GM21360 (cell line): ENCODE results near the gene UBXN11.

ENCODE experiments used
- ATAC-seq: cut with Tn5 transposase; IDR thresholded peaks from one replicate; pipeline ENCODE4 v1.9.1; 2021; ENCODE audit warnings: mild to moderate bottlenecking, moderate library complexity; ENCODE audit not compliant: unreplicated experiment

Gene UBXN11

DNA sequence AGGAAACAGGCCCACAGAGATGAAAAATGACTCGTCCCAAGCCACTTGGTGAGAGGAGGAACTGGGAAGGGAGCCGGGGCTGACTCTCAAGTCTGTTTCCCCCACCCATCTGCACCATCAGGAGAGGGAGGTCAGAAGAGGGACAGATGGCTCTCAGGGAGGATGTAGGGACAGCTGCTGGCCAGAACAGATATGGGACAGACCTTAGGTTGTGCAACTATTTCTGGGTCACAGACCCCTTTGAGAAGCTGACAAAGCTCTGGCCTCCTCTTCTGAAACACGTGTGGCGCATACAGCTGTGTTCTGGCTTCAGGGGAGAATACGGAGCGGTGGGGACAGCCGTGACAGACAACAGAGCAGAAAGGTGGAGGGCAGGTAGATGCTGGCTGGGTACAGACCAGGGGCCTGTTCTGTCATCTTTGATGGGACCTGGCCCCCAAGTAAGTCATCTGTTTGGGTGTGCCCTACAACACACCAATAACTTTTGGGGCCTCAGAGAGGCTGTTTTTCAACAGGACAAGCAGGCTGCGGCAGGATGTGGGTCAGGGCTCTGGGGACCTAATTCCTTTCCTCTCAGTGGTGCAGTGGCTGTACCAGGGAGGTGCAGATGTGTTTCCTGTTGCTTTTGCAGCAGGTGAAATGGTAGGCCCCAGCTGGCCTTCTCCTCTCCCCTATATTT lies 19.3 kb downstream of the UBXN11 start:
- ATAC-seq, result no peak

DNA sequence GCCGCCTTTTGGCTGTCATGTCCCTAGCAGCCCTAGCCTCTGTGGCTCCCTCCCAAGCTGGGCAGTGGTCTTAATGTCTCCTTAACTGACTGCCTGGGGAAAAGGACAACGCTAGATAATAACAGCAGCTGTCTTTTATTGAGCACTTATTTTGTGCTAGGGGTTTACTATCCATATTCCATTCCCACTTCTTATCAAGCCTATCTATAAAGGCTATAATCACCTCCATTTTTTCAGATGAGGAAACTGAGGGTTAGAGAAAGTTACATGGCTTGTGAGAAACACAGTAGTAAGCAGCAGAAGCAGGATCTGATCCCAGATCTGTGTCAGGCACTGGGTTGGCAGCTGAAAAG lies 20.4 kb downstream of the UBXN11 start:
- ATAC-seq, result no peak

DNA sequence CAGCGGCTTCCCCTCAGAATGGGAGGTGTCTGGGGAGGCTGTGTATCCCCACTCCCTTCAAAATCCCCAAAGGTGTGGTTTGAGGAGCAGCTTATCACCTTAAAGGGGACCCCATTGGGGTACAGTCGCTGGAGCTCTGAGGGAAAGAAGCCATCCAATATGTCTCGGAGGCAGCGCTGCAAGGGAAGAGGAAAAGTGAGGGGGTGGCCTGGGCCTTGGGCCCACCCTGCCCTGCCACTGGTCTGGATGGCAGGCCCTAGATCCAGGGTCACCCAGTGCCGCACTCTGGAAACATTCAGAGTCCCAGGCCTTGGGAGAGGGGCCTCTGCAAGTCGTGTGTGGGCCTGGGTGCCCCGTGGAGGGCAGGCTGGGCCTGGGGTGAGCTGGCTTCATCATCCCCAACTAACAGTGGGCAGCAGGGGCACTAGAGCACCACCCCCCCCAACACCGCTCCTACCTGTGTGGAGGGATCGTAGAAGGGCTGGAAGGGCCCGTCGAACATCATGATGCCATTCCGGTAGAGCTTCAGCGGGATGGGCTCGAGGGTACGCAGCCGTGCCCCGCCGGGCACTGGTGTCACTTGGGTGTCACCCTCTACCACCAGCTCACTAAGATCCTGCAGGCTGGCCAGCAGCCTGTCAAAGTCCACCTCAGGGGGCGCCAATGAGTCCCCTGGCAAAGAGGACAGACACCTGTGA lies 20.9 kb downstream of the UBXN11 start:
- ATAC-seq, result no peak

DNA sequence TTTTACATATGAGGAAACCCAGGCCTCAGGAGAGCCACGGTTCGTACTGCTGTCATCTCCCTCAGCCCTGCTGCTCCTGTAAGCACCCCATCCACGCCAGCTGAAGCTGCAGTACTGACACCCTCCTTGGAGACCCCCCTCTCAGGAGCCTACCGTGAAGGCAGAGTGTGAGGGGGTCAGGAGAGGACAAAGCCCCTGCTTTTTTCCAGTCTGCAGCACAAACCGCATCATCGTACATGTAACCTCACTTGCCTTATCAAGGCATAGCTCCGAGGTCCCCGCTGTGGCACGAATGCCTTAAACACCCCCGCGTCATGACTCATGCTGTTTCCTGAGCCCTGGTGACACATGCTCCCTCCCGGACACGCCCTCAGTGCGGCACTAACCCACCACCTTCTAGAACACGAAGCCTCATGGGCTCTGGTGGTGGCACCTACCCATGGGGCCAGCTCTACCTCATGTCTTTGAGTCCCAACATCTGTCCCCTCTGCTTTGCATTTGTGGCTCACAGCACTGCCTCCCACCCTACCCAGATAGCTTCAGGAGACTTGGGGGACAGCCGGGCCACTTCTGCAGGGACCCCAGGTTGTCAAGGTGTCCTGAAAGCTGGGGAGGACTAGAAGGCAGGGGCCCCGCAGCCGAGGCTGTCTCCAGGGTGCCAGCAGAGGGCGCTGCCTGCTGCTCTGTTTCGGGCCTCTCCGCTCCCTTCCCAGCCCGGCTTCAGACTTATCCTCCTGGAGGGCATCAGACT lies 21.7 kb downstream of the UBXN11 start:
- no peak for ATAC-seq

DNA sequence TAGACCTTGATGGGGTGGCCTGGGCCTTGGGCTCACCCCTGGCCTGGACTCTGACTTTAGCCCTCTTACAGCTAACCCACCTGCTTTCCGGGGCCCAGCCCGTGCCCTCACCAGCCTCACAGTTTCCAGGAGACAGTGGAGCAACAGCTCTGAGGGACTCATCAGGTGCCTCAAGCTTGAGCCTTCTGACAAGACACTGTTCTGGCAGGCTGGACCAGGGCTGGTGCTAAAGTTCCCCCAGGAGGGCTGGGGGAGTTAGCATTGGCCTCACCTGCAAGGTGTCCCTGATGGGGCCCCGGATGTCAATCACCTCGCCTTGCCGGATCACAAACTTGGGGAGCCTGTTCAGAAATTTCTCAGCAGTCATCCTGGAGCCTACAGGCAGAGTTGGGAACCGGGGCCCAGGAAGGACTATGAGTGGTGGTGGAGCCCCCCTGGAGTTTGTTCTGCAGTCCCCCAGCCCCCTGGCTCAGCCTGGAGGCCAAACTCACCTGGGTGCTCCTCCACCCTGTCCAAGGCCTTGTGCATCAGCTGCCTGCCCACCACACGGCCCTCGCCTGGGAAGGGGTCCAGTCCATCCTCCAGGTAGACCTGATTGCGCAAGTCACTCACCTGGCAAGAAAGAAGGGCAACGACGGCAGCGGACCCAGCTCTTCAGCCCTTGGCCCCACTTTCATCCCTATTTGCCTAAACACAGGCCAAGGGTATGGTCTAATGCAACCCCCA lies 22.4 kb downstream of the UBXN11 start:
- no peak for ATAC-seq

DNA sequence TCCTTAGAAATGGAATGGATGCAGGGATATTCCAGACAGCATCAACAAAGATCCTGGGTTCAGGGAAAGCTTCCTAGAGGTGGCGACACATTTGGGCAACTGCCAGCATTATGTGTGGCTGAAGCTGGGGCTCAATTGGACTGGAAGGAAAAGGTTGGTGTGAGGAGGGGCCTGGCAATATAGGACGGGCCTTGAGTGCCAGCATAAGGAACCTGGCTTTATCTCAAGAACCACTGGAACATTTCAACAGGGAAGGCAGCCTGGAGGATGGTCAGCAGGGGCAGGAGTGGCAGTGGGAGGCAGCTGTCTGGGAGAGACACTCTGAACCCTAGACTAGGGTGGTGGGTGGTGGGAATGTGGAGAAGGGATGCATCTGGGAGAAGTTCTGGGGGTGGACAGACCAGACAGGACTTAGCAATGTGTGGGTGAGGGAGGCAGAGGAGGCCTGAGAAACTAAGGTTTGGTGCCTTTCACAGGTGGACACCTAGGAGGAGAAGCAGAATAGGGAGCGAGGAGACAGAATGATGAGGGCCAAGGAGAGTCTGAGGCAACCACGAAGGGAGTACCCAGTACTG lies 23.1 kb downstream of the UBXN11 start:
- ATAC-seq, result no peak

DNA sequence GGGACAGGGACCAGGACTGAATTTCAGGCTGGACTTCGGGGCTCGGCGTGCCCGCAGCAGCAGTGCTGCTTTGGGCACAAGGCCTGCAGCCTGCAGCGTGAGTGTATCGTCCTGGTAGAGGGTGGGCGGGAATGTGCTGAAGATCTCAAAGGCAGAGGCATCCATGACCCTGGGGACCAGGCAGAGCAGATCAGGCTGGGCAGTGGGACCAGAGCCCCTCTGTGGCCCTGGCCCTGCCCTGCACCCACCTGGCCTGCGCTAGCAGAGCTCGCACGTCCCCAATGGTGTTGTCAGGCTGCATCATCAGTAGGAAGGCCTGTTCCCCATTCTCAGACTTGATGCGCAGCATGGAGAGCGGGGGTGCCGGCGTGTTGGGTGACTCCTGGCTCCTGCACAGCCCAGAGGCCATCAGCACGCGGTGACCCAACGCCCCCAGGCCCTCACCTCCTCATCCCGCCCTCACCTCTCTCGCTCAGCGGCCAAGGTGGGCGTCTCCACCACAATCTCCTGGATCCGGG lies 24.0 kb downstream of the UBXN11 start:
- ATAC-seq, result no peak

DNA sequence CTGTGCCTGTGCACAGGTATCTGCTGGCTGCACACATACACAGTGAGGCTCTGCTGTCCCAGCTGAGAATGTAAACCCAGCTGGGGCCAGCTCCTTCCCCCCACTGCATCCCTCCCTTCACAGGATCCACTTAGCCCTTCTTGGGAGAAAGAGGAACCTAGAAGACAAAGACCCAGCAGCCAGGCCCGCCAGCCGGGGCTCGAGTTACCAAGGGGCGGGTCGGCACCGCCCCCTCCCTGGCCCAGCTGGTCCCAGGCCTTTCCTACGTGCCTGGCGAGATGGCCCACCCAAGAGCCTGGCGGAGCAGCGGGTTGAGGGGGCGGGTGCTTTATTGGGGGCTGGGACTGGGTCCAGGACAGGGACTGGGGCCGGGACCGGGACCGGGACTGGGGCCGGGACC lies 24.5 kb downstream of the UBXN11 start:
- ATAC-seq, result no peak

DNA sequence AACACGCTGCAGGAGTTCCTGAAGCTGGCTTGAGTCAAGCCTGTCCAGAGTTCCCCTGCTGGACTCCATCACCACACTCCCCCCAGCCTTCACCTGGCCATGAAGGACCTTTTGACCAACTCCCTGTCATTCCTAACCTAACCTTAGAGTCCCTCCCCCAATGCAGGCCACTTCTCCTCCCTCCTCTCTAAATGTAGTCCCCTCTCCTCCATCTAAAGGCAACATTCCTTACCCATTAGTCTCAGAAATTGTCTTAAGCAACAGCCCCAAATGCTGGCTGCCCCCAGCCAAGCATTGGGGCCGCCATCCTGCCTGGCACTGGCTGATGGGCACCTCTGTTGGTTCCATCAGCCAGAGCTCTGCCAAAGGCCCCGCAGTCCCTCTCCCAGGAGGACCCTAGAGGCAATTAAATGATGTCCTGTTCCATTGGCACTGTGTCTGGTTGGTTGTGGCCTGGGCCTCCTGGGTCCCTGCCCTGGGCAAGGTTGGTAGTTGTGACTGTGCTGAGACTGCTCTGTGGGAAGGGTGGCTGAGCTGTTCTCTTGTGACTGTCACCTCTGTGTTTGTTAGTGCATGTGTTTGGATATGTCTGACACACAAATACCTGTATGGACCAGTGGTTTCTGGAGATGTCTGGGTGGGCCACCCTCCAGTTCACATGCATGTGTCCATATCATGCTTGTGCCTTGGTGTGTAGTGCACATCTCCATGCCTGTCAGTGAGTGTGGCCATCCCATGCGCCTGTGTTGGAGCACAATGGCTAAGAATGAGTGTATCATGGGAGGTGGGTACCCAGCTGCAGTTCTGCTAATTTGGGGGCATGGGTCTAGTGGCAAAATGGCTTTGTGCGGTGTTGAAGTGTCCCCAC lies 25.1 kb downstream of the UBXN11 start:
- no peak for ATAC-seq

DNA sequence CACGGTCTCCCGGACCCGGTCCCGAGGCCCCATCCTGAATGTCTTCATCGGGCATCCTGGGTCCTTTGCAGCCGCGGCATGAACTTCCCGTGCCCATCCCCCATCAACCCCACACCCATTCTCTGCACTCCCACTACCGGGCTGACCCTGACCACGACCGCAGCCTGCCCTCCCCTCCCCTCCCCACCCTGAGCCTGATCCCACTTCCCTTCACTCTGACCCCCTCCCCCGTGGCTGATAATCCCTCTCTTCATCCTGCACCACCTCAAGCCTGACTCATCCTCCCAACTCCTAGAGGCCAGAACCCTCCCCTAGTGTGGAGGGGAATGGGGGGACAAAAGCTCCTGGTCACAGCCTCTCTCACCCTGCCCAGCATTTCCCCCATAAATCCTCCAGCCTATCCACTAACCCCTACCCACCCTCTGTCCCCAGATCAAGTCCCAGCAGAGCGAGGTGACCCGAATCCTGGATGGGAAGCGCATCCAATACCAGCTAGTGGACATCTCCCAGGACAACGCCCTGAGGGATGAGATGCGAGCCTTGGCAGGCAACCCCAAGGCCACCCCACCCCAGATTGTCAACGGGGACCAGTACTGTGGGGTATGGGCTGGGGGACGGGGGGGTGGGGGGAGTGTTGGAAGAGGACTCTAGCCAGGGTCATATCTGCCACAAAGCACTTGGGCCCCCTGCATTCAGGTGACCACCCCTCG lies 25.9 kb downstream of the UBXN11 start:
- ATAC-seq, result no peak

DNA sequence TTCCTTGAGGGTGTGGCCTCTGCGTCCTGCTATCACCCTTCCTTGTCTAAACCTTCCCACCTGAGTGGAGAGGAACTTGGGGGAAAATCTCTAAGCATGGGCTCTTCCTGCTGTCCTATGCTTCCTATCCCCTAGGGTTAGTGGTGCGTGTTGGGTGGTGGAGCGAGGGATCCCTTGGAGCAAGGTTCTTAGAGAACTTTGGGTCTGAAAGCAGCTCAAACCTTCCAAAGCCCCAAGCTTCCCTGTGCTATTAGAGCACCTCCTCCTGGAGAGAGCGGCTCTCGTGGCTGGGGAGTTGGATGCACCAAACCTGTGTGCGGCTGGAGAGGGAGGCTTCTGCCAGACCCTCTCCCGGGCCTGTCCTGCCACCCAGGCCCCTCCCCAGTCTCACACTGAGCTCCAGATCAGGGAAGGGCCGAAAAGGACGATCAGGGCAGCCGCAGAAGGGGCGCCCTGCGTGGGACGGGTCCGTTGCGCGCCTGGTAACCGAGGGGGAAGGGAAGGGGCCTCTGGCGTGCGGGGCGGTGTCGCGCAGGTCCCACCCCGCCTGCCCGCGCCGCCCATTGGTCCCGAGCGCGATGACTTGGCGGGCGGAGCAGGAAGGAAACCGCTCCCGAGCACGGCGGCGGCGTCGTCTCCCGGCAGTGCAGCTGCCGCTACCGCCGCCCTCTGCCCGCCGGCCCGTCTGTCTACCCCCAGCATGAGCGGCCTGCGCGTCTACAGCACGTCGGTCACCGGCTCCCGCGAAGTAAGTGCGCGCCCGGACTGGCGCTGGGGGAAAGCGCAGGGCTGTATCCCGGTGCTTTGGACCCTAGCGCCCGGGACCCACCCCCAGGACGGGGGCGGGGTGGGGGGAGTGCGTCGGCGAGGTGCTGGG lies 26.7 kb downstream of the UBXN11 start, which contains the start of gene SH3BGRL3:
TSS of gene SH3BGRL3 (plus strand) at position 631 of the 877 bp plus-strand sequence. CDS start at position 701, 70 bp downstream.
- peak; percentile 54 for ATAC-seq

DNA sequence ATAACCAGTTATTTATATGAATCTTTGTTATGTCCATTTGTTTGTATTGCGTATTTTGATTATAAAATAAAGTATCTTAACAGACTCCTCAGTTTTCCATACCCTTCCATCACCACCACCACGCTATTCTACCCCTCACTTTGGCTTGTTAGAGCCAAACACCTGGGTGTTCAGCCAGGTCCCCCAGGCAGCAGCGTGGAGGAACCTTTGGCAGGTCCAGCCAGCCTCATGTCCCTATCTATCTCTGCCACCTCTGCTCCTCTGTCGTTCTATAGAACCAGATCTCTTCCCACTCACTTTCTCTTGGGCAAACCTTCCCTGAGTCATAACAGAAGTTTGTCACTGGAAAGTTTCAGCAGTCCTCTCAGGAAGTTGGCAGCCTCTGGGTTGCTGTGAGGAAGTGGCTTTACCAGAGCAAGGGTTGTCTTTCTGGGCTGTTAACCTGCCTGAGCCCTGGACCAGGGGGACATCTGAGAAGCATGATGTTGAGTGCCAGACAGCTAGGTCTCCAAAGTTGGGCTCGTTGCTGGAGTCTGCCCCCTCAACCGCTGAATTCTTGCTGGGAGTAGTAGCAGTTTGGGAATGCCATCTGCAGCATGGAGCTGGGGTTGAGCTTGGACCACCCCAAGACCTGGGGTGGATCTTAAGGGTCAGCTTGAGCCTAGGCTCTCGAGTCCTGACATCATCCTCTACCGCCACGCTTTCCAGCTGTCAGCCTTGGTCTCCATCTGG lies 27.5 kb downstream of the UBXN11 start:
- no peak for ATAC-seq

DNA sequence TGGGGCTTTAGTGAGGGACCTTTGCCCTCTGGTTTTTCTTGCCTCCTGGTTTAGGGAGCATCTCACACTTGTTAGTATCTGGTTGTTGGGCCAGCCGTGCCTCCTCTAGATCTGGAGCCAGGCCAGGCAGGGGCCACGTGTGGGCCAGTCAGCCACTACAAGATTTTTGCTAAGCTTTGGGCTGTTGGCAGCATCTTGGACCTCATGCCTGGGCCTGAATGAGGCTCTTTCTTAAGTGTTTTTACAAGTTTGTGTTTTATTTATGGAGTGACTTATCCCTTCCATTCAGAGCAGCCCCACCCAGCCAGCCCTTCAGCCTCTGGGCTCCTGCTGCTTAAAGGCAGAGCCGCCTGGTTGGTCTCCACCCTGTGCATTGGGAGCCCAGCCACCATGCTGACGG lies 28.1 kb downstream of the UBXN11 start:
- no peak for ATAC-seq

DNA sequence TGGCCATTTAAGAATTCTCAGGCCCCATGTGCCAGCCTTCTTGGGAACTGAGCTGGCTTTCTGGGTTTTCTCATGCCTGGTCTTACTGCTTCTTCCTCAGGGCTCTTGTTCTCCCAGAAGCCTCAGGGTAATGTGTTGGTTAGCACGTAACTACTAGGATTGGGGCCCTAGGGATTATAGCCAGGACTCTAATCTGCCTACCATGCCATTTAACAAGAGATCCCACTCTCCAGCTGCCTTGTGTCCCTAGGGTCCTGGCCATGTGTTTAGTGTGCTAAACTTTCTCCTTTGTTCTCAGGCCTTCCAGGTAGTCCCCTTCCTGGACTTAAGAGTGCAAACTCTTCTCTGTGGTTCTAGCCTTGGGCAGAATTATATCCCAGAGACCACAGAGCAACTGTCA lies 28.7 kb downstream of the UBXN11 start:
- ATAC-seq, result no peak

DNA sequence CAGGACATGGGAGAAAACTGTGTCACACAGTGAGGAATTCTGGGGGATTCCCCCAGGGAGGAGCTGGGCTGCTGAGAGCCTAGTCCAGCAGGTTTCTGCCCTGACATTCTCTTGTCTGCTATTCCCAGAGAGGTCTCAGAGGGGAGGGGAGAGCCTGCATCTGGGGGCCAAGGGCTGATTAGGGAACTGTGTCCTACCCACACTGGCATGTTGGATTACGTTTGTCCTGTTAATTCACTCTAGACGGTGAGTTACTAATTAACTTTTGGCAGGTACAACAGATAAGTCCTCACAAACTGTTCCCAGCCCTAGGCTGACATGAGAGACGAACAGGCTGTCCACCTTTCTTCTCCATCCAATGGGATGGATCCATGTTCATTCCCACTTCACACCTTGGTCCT lies 29.2 kb downstream of the UBXN11 start:
- no peak for ATAC-seq

DNA sequence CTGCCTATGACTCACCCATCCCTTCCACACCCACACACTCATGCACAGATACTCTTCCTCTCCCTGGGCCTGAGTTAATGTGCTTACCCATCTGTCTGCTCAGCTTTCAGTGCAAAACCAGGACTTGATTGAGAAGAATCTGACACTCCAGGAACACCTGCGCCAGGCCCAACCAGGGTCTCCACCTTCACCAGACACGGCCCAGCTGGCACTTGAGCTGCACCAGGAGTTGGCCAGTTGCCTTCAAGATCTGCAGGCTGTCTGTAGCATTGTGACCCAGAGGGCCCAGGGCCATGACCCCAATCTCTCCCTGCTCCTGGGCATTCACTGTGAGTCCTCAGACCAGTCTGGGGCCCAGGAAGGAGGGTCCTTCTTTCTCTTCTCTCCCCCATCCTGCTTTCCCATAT lies 30.0 kb downstream of the UBXN11 start:
- ATAC-seq, result no peak

DNA sequence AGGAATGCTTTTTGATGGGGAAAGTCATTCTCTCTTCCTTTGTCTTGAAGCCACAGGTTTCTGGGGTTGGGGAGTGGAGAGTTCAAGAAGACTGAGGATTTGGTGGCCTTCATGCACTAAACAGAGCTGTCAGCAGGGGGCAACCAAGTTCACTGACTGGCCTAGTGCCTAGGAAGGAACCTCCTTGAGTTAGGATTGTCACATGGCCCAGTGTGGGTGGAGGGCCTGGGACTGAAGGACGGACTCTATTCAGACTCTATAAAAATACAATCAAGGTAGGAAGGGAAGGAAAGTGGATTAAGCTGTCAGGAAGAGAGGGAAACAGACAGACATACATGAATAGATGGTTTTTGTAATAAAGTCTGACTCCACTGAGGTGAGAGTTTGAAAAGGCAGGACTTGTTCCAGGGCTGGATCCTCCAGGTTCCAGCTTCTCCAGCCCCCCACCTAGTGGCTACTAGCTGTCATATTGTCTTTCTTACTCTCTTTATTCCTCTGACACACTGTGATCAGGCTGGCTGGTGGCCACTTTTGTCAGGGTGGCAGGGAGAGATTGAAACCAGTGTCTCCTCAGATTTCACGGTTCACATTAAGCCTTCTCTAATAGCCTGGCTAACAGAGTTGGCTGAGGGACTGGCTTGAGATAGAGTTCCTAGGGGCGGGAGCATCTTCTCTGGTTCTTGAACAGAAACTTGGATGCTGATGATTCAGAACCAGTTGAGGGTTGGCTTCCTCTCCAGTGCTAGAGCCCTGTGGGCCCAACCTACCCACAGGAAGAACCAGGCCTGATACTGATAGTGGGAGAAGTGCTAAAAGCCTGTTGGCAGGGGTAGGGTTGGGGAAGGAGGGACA lies 30.6 kb downstream of the UBXN11 start:
- ATAC-seq, result no peak
